D721Med (cell line): ENCODE results near the gene KCTD3.

ENCODE experiments used
- DNase-seq: peaks from one replicate; pipeline ENCODE4 v3.0.0; 2011; ENCODE audit warnings: low spot score; ENCODE audit not compliant: insufficient read length
- FAIRE-seq: peaks from 2 replicates; lab custom pipeline; 2011; peaks lifted over from hg19 to GRCh38; lab: Jason Lieb, UNC
- CTCF ChIP-seq: IDR thresholded peaks from 2 replicates; pipeline ENCODE4 v1.5.1; 2012; ENCODE audit warnings: mild to moderate bottlenecking, control low read depth; ENCODE audit not compliant: insufficient read depth; ENCODE audit errors: missing control alignments

KCTD3 gene

GRCh38 chr1:215617979-215618378 is 50.9 kb downstream of the KCTD3 start:
- no peak for DNase-seq
- peak; percentile 35 for FAIRE-seq
- TF ChIP-seq CTCF = no peak

- no peak for TF ChIP-seq CTCF
- FAIRE-seq = no peak
- no peak for DNase-seq
These were observed 56.1 kb downstream of the KCTD3 start for GRCh38 chr1:215623162-215623561.

GRCh38 chr1:215625949-215626348 is 58.8 kb downstream of the KCTD3 start:
- no peak for DNase-seq
- TF ChIP-seq CTCF = no peak
- no peak for FAIRE-seq

- no peak for DNase-seq
- no peak for FAIRE-seq
- no peak for TF ChIP-seq CTCF
These were observed 63.9 kb downstream of the KCTD3 start for GRCh38 chr1:215631040-215631439.

GRCh38 chr1:215631489-215631888 is 64.4 kb downstream of the KCTD3 start:
- no peak for DNase-seq
- FAIRE-seq = no peak
- no peak for TF ChIP-seq CTCF

- DNase-seq (no peak), FAIRE-seq (no peak)
These were observed 68.7 kb downstream of the KCTD3 start for GRCh38 chr1:215635827-215636226.

More at GRCh38 chr1:215635827-215636226, 68.7 kb downstream of the KCTD3 start:
- no peak for TF ChIP-seq CTCF
